Neuronal stem cell (in vitro differentiated cells): Measurements from ENCODE around the gene KLHDC2.
"Not testable (repeated sequence)": the region's sequence is repeated elsewhere in the genome, so short reads cannot be mapped to it uniquely, and the experiment has no call there.

Source experiments
- DNase-seq: peaks from one replicate; pipeline ENCODE4 v3.0.0-alpha.2; 2013; ENCODE audit warnings: low spot score
- H2AFZ ChIP-seq: one replicate; pipeline ENCODE4 v1.6.1; 2013; ENCODE audit warnings: mild to moderate bottlenecking, low read length, inconsistent platforms
- H2AK5ac ChIP-seq: 2 replicates; pipeline ENCODE4 v1.6.1; 2013; ENCODE audit warnings: low read depth, mild to moderate bottlenecking, inconsistent platforms, low read length, moderate library complexity, mixed read lengths
- H2BK120ac ChIP-seq: 2 replicates; pipeline ENCODE4 v1.6.1; 2013; ENCODE audit warnings: low read depth, mild to moderate bottlenecking, inconsistent platforms, low read length, moderate library complexity, mixed read lengths
- H2BK12ac ChIP-seq: one replicate; pipeline ENCODE4 v1.6.1; 2013; ENCODE audit warnings: low read length, inconsistent platforms
- H2BK15ac ChIP-seq: 2 replicates; pipeline ENCODE4 v1.6.1; 2013; ENCODE audit warnings: mild to moderate bottlenecking, low read length, inconsistent platforms, mixed read lengths
- H2BK5ac ChIP-seq: one replicate; pipeline ENCODE4 v1.6.1; 2013; ENCODE audit warnings: inconsistent platforms, mild to moderate bottlenecking, low read length, moderate library complexity
- H3K14ac ChIP-seq: one replicate; pipeline ENCODE4 v1.6.1; 2013; ENCODE audit warnings: low read length, inconsistent platforms
- H3K18ac ChIP-seq: 2 replicates; pipeline ENCODE4 v1.6.1; 2013; ENCODE audit warnings: low read length, inconsistent platforms
- H3K23ac ChIP-seq: 2 replicates; pipeline ENCODE4 v1.6.1; 2013; ENCODE audit warnings: low read depth, mild to moderate bottlenecking, mixed read lengths, low read length, inconsistent platforms; ENCODE audit not compliant: poor library complexity
- H3K27ac ChIP-seq: replicated peaks from 3 replicates; pipeline ENCODE4 v1.5.1; 2013; ENCODE audit warnings: low read length, inconsistent platforms
- H3K27me3 ChIP-seq, 3 experiments: 2 replicates each; pipeline ENCODE4 v1.6.1; 2013; ENCODE audit warnings: low read length in 3 of 3, mild to moderate bottlenecking in 2 of 3, inconsistent platforms in 1 of 3, low read depth in 1 of 3, mixed read lengths in 1 of 3, moderate library complexity in 1 of 3; ENCODE audit not compliant: control insufficient read depth in 3 of 3, insufficient read depth in 3 of 3
- H3K36me3 ChIP-seq, 2 donors: replicated peaks in 1 of 2; 2 replicates each; pipeline ENCODE4 v1.6.1; 2013; ENCODE audit warnings: low read length in 2 of 2; ENCODE audit not compliant: control insufficient read depth in 2 of 2, insufficient read depth in 2 of 2
- H3K4ac ChIP-seq: 2 replicates; pipeline ENCODE4 v1.6.1; 2013; ENCODE audit warnings: inconsistent platforms, mild to moderate bottlenecking, low read length, moderate library complexity
- H3K4me1 ChIP-seq, 2 donors: 1 replicate in 1 of 2; 2 replicates in 1 of 2; pipeline ENCODE4 v1.6.1; 2013; ENCODE audit warnings: low read length in 2 of 2, low read depth in 1 of 2; ENCODE audit not compliant: control insufficient read depth in 2 of 2, insufficient read depth in 1 of 2
- H3K4me2 ChIP-seq: one replicate; pipeline ENCODE4 v1.6.1; 2013; ENCODE audit warnings: mild to moderate bottlenecking, low read length, inconsistent platforms; ENCODE audit not compliant: insufficient read depth, poor library complexity, severe bottlenecking
- H3K4me3 ChIP-seq, 2 donors: 2 replicates each; pipeline ENCODE4 v1.5.1; 2013; ENCODE audit warnings: low read length in 2 of 2, mild to moderate bottlenecking in 2 of 2, inconsistent platforms in 1 of 2, moderate library complexity in 1 of 2
- H3K79me1 ChIP-seq: one replicate; pipeline ENCODE4 v1.6.1; 2013; ENCODE audit warnings: low read depth, mild to moderate bottlenecking, inconsistent platforms, low read length, moderate library complexity
- H3K9ac ChIP-seq: one replicate; pipeline ENCODE4 v1.6.1; 2013; ENCODE audit warnings: mild to moderate bottlenecking, low read depth, low read length, inconsistent platforms; ENCODE audit not compliant: poor library complexity
- H3K9me3 ChIP-seq, 2 donors: replicated peaks in 1 of 2; 2 replicates each; pipeline versions ENCODE3 to v1.6.1; 2013; ENCODE audit warnings: low read length in 2 of 2, mild to moderate bottlenecking in 2 of 2, inconsistent platforms in 1 of 2, low read depth in 1 of 2, mixed read lengths in 1 of 2, moderate library complexity in 1 of 2; ENCODE audit not compliant: control insufficient read depth in 2 of 2, insufficient read depth in 1 of 2
- H4K8ac ChIP-seq: one replicate; pipeline ENCODE4 v1.6.1; 2013; ENCODE audit warnings: low read depth, mild to moderate bottlenecking, inconsistent platforms, low read length, moderate library complexity
- H4K91ac ChIP-seq: one replicate; pipeline ENCODE4 v1.6.1; 2013; ENCODE audit warnings: low read length, low read depth, mild to moderate bottlenecking, inconsistent platforms; ENCODE audit not compliant: poor library complexity
- WGBS, 2 donors: extraction: QIAGEN DNeasy Blood & Tissue Kit; methylation state at CpG; one replicate each; pipeline ENCODE4 v1.1.7; 2013; ENCODE audit warnings: missing lambda C conversion rate in 2 of 2, mixed read lengths in 1 of 2; ENCODE audit not compliant: insufficient read length in 2 of 2, insufficient replicate concordance in 1 of 2; ENCODE audit errors: extremely low coverage in 2 of 2; 5-methylcytosine and 5-hydroxymethylcytosine counted together

Gene KLHDC2

DNA sequence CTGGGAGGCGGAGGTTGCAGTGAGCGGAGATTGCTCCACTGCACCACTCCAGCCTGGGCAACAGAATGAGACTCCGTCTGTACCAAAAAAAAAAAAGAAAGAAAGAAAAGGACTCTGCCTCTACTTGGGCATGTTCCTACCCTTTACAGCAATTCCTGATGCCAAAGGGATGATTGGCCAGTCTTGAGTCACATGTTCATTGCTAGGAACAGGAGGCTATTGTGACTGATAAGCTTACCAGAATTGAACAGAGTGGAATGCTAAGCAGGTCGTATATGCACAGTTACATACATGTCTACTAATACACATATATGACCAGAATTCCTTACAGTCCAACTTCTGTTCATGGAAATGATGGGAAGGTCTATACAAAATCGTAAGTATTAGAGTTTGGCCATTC, 40.8 kb upstream of the KLHDC2 start:
- no peak overlapping the region for H2AFZ ChIP-seq
- no peak overlapping the region for H3K9ac ChIP-seq
- DNase-seq, result no peak
- no peak overlapping the region for H2AK5ac ChIP-seq
- no peak overlapping the region for H3K4ac ChIP-seq
- no peak overlapping the region for H2BK120ac ChIP-seq
- H3K4me1 ChIP-seq, result no peaks in the 10 kb centered on the region
- no peak overlapping the region for H3K14ac ChIP-seq
- no peak overlapping the region for H3K27ac ChIP-seq
- no peak overlapping the region for H4K91ac ChIP-seq
- no peaks in the 10 kb centered on the region for H3K79me1 ChIP-seq
- H3K36me3 ChIP-seq, result no peaks in the 10 kb centered on the region
- no peaks in the 10 kb centered on the region for H3K9me3 ChIP-seq
- H3K4me2 ChIP-seq, result no peak overlapping the region
- WGBS, 2 donors, result no CpG with 5 or more reads among the region's 5 CpGs
- H3K18ac ChIP-seq, result no peak overlapping the region
- no peak overlapping the region for H4K8ac ChIP-seq
- H3K23ac ChIP-seq, result no peak overlapping the region
- H2BK12ac ChIP-seq, result no peak overlapping the region
- H3K4me3 ChIP-seq, result no peak overlapping the region
- H2BK15ac ChIP-seq, result no peak overlapping the region
- peaks cover 0 to 5% (median 0%) of the 10 kb centered on the region in 3 experiments for H3K27me3 ChIP-seq
- no peak overlapping the region for H2BK5ac ChIP-seq

DNA sequence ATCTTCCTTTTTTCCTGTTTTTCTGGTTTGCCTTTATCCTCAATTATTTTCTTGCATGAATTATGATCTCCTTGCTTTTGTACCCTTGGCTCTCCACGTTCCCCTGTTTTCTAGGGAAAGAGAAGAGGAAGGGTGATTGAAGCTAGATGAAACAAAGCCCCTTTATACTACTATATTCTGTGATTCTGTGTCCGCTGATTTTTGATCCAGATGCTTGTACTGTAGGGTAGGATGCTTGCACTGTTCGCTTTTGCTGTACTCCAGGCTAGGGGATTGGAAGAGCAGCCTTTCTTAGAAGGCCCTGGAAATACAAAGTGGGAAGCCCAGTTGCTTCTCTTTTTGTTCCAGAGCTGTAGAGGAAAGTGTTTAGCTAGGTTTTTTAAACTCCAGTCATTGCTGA, 35.1 kb upstream of the KLHDC2 start:
- Histone ChIP-seq H2AK5ac (no peak overlapping the region), H3K4me3 (no peak overlapping the region), H3K14ac (no peak overlapping the region), H2BK120ac (no peak overlapping the region), H3K4me2 (no peak overlapping the region), H2BK15ac (no peak overlapping the region), H3K27me3 (peaks cover 0 to 8% (median 0%) of the 10 kb centered on the region in 3 experiments), H3K9me3 (no peaks in the 10 kb centered on the region), H3K79me1 (no peaks in the 10 kb centered on the region), H3K23ac (no peak overlapping the region), H3K18ac (no peak overlapping the region), H3K27ac (no peak overlapping the region), H2BK5ac (no peak overlapping the region), H4K8ac (no peak overlapping the region), H2BK12ac (no peak overlapping the region), H3K36me3 (no peaks in the 10 kb centered on the region), H2AFZ (no peak overlapping the region), H3K9ac (no peak overlapping the region), H3K4ac (no peak overlapping the region), H4K91ac (no peak overlapping the region), H3K4me1 (no peaks in the 10 kb centered on the region)
- WGBS, 2 donors, result no CpG with 5 or more reads among the region's 3 CpGs
- no peak for DNase-seq

DNA sequence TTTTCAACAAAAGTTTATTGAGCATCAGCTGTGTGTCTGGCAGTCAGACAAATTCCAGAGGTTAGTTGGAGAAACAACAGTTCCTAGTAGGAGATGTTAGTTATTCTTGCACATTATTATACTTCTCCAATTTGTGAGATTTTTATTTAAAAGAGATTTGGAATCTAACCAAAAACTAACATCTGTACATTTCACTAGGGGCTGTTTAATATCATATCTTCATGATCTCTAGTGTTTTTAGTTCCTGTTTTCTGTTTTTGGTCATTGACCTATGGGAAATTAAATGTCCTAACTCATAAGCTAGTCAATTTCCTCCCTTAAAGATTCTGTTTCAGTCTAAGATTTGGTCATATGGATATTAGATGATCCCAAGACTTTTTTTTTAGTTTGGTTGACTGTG, 34.1 kb upstream of the KLHDC2 start:
- H3K4me2 ChIP-seq, result no peak overlapping the region
- DNase-seq, result no peak

DNA sequence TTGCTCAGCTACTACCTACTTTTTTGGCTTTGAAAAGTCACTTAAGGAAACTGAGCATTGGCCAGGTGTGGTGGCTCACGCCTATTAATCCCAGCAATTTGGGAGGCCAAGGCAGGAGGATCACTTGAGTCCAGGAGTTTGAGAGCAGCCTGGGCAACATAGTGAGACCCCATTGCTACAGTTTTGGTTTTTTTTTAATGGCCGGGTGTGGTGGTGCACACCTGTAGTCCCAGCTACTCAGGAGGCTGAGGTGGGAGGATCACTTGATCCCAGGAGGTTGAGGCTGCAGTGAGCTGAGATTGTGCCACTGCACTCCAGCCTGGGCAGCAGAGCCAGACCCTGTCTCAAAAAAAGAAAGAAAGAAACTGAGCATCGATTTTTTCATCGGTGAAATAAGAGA, 32.3 kb upstream of the KLHDC2 start:
- not testable (repeated sequence) for H3K18ac ChIP-seq, H3K4me1 ChIP-seq, H4K8ac ChIP-seq, H3K14ac ChIP-seq, H3K4me3 ChIP-seq, H3K23ac ChIP-seq, H2BK15ac ChIP-seq, H3K9me3 ChIP-seq, H3K79me1 ChIP-seq, H3K9ac ChIP-seq, H2BK120ac ChIP-seq, H2AK5ac ChIP-seq, H2BK12ac ChIP-seq, H3K4me2 ChIP-seq, H3K27me3 ChIP-seq, H2AFZ ChIP-seq, DNase-seq, H4K91ac ChIP-seq, H3K4ac ChIP-seq, H2BK5ac ChIP-seq, H3K36me3 ChIP-seq, H3K27ac ChIP-seq
- WGBS, 2 donors, result no CpG with 5 or more reads among the region's 4 CpGs

More for the DNA sequence above, 34.1 kb upstream of the KLHDC2 start:
- no peak overlapping the region for H3K27ac ChIP-seq
- no peak overlapping the region for H3K18ac ChIP-seq
- H3K4ac ChIP-seq, result no peak overlapping the region
- no peaks in the 10 kb centered on the region for H3K9me3 ChIP-seq
- H3K14ac ChIP-seq, result no peak overlapping the region
- no peak overlapping the region for H3K9ac ChIP-seq
- no peak overlapping the region for H2BK15ac ChIP-seq
- H3K36me3 ChIP-seq, result no peaks in the 10 kb centered on the region
- H4K91ac ChIP-seq, result no peak overlapping the region
- H3K4me3 ChIP-seq, result no peak overlapping the region
- no peak overlapping the region for H2BK5ac ChIP-seq
- no peak overlapping the region for H2AK5ac ChIP-seq
- H3K23ac ChIP-seq, result no peak overlapping the region
- H2BK12ac ChIP-seq, result no peak overlapping the region
- no peaks in the 10 kb centered on the region for H3K79me1 ChIP-seq
- H2BK120ac ChIP-seq, result no peak overlapping the region
- no peak overlapping the region for H4K8ac ChIP-seq
- no peak overlapping the region for H2AFZ ChIP-seq
- H3K4me1 ChIP-seq, result no peaks in the 10 kb centered on the region
- H3K27me3 ChIP-seq, result peaks cover 0 to 4% (median 0%) of the 10 kb centered on the region in 3 experiments
